ENCODE results near the gene HERC2. TPM values are rescaled to one million over a fixed set of nuclear protein-coding genes. Genes with fewer than 3 reads are reported as not detected.

Gene HERC2
- total RNA-seq, 4 donors from 2014 or later = 59.3 to 88.1 (median 71.0) TPM

- WGBS, 2 donors = 57 to 62% methylated on average over 20 to 23 of the region's 23 CpGs
- TF ChIP-seq CTCF (IDR thresholded peaks at IDR 0.05) (no peak), POLR2A (IDR thresholded peaks at IDR 0.05) (no peak)
- intact Hi-C loops (cut with DNase I) = no loop called here
- Histone ChIP-seq H3K27me3 (no peaks in the 10 kb centered on the region), H3K36me3 (peaks cover 23 to 38% of the 10 kb centered on the region in 2 donors), H3K27ac (peak overlapping the region; percentile 0 to 72 (median 56)), H3K4me3 (replicated peaks in 1 of 3) (no peak overlapping the region), H3K4me1 (peaks cover 12 to 26% of the 10 kb centered on the region in 2 donors), H3K9me3 (no peaks in the 10 kb centered on the region)
- peak; percentile 78 to 84 for DNase-seq
Measured at GRCh38 chr15:28114721-28115622, 207.0 kb downstream of the HERC2 start.

- Histone ChIP-seq H3K9me3 (no peaks in the 10 kb centered on the region), H3K4me3 (replicated peaks in 1 of 3) (no peak overlapping the region), H3K4me1 (peaks cover 12 to 26% of the 10 kb centered on the region in 2 donors), H3K27me3 (no peaks in the 10 kb centered on the region), H3K36me3 (peaks cover 23 to 38% of the 10 kb centered on the region in 2 donors), H3K27ac (peak overlapping the region; percentile 17 to 72 (median 56))
- intact Hi-C loops (cut with DNase I) = no loop called here
- TF ChIP-seq POLR2A (IDR thresholded peaks at IDR 0.05) = no peak
- TF ChIP-seq CTCF (IDR thresholded peaks at IDR 0.05) = no peak
- 28 to 68% methylated on average over 4 of the region's 4 CpGs for WGBS, 2 donors
- peak; percentile 86 to 88 for DNase-seq
Measured at GRCh38 chr15:28114114-28114455, 207.9 kb downstream of the HERC2 start.

GRCh38 chr15:28113394-28114113, 208.4 kb downstream of the HERC2 start:
- Histone ChIP-seq H3K27ac (peak overlapping the region; percentile 17 to 72 (median 56)), H3K36me3 (peaks cover 23 to 38% of the 10 kb centered on the region in 2 donors), H3K27me3 (no peaks in the 10 kb centered on the region), H3K4me1 (peaks cover 12 to 26% of the 10 kb centered on the region in 2 donors), H3K9me3 (no peaks in the 10 kb centered on the region), H3K4me3 (replicated peaks in 1 of 3) (no peak overlapping the region)
- WGBS, 2 donors = 92 to 95% methylated on average over 13 to 14 of the region's 23 CpGs
- no peak for DNase-seq
- TF ChIP-seq POLR2A (IDR thresholded peaks at IDR 0.05) (no peak), CTCF (IDR thresholded peaks at IDR 0.05) (no peak)
- intact Hi-C loops (cut with DNase I) = no loop called here

GRCh38 chr15:28112962-28113361, 209.0 kb downstream of the HERC2 start:
- intact Hi-C loops (cut with DNase I) = no loop called here
- H3K9me3 ChIP-seq = no peaks in the 10 kb centered on the region
- no peak for DNase-seq

More at GRCh38 chr15:28112962-28113361, 209.0 kb downstream of the HERC2 start:
- Histone ChIP-seq H3K36me3 (peaks cover 22 to 35% of the 10 kb centered on the region in 2 donors), H3K27me3 (no peaks in the 10 kb centered on the region), H3K4me1 (peaks cover 12 to 26% of the 10 kb centered on the region in 2 donors), H3K4me3 (replicated peaks in 1 of 3) (no peak overlapping the region), H3K27ac (peak overlapping the region in 1 of 3 donors; percentile 17)
- no peak for TF ChIP-seq CTCF (IDR thresholded peaks at IDR 0.05)
- no peak for TF ChIP-seq POLR2A (IDR thresholded peaks at IDR 0.05)
- WGBS, 2 donors = 96 to 97% methylated on average over 17 to 26 of the region's 26 CpGs
